H1 (cell line): ENCODE data around the gene TDRD1.

ENCODE experiments used
- CTCF ChIP-seq, 3 experiments: IDR thresholded peaks; 1 replicate in 2 of 3; 2 replicates in 1 of 3; pipeline versions ENCODE4 v1.5.1 to v1.6.1; 2011; ENCODE audit warnings: low read length in 3 of 3, mild to moderate bottlenecking in 3 of 3, inconsistent platforms in 2 of 3, low read depth in 1 of 3, moderate library complexity in 1 of 3; ENCODE audit not compliant: insufficient read depth in 1 of 3; ENCODE audit errors: control extremely low read depth in 1 of 3
- MAFK ChIP-seq: IDR thresholded peaks from 2 replicates; pipeline ENCODE4 v1.6.1; 2012; ENCODE audit warnings: low read depth, mild to moderate bottlenecking, improper control_type of control experiment, low read length
- POLR2A ChIP-seq, 2 experiments: IDR thresholded peaks; 1 replicate in 1 of 2; 2 replicates in 1 of 2; pipeline ENCODE4 v1.6.1; 2011; ENCODE audit warnings: low read depth in 2 of 2, low read length in 2 of 2, mild to moderate bottlenecking in 2 of 2; ENCODE audit errors: control extremely low read depth in 1 of 2

DNA sequence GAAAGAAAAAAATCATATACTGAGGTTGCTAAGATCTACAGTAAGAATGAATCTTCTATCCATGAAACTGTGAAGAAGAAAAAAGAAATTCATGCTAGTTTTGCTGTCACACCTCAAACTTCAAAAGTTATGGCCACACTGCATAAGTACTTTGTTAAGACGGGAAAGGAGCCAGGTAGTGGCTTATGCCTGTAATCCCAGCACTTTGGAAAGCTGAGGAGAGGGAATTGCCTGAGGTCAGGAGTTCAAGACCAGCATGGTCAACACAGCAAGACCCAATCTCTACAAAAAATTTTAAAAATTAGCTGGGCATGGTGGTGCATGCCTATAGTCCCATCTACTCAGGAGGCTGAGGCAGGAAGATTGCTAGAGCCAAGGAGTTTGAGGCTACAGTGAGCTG, 27.3 kb upstream of the TDRD1 start:
- TF ChIP-seq POLR2A (IDR thresholded peaks at IDR 0.05; ENCODE audit: control extremely low read depth in 1 of 2, low read depth in 2 of 2, low read length in 2 of 2) (no peak), MAFK (no peak), CTCF (IDR thresholded peaks at IDR 0.05; ENCODE audit: control extremely low read depth in 1 of 3, insufficient read depth in 1 of 3, low read depth in 1 of 3, low read length in 3 of 3) (no peak)
